Hypothalamus (tissue), 51 donors: ENCODE measurements around the gene HMGN3.

ENCODE experiments used
- DNase-seq, 51 donors: peaks; one replicate each; lab custom pipeline; 2025; lab: John Stamatoyannopoulos, UW

Gene HMGN3

GRCh38 chr6:79233611-79234149 lies 802 bp downstream of the HMGN3 start:
- DNase-seq = peak; percentile 52 to 91 (median 81)

DNA sequence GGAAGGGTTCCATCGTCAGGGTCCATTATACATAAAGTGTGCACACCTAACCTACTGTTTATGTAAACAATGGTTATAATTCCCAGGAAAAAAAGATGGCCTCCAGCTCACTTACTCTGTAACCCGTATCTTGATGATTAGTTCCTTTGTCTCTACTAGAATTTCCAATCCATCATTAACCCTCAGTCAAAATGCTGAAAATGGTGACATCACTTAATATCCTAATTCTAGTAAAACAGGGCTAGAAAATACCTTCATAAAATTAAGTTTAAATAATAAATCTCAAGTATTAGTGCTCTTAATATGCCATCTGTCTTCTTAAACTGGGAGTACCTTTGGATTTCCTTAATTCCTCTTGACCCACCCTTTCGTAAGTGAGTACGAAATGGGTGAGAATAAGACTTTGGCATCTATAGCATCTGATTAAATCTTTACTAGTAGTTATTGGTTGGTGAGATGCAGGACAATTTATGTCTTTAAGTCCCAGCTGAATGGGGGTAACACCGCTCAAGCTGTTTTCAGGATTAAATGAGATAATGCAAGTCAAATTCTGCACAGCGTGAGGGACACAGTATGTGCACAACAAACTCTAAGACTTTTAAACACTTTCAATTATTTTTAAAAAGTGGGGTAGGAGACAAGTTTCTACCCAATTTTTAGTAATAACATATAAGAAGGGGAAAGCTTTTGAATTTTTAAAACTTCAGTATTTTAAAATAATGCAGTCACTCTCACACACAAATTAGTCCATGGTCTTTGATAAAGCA lies 1.6 kb downstream of the HMGN3 start:
- DNase-seq = no peak

DNA sequence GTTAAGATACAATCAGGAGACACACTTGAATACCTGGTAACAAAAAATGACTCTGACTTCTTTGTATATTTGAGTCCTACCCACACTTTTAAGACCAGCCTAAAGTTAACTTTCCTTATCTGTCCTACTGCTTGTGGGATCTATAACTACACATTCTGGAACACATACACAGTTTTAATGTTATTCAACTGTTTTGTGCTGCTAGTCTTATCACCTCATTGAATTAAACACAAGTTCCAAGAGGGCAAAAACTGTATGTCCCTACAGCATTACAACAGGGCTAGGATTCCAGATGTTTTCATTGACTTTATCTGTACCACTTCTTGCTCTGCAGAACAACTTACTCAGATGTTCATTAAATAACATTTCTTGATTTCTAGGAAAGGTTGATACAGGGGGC lies 2.8 kb downstream of the HMGN3 start:
- DNase-seq = no peak

DNA sequence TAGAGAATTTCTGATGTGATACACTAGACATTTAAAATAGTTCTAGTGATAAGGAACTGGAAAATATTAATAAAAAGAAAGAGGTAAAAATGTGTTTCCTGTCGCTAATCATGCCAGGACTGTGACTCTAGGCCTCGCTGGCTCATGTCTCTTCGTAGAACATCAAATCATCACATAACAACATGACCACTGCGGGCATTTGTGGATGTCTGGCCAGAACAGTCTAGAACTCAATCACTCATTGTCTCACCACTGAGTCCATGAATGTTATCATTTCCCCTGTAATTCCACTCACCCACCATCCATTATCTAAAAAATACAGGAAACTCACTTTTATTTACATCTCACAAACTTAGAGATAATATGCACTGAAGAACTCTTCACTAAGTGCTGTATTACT lies 3.4 kb downstream of the HMGN3 start:
- no peak for DNase-seq

GRCh38 chr6:79230149-79230548 lies 4.3 kb downstream of the HMGN3 start:
- no peak for DNase-seq

DNA sequence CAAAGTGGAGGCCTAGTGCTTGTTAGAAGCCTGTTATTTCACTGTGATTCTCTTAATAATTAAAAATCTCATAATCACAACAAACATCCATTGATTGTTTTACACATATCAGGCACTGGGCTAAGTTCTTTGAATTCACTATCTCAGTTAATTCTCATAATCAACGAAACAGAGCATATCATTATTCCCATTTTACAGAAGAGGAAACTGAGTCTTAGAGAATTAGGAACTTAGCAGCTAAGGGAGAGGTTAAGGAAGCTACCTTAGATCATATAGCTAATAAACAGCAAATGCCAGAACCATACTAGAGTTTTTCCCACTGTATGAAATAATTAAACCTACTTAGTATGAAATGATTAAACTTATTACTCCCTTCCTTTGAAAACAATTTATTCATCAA lies 7.0 kb downstream of the HMGN3 start:
- no peak for DNase-seq

GRCh38 chr6:79226660-79227059 lies 7.8 kb downstream of the HMGN3 start:
- no peak for DNase-seq

GRCh38 chr6:79225717-79226599 lies 8.5 kb downstream of the HMGN3 start:
- no peak for DNase-seq

- DNase-seq = no peak
Measured at GRCh38 chr6:79223611-79224404, 10.7 kb downstream of the HMGN3 start.

DNA sequence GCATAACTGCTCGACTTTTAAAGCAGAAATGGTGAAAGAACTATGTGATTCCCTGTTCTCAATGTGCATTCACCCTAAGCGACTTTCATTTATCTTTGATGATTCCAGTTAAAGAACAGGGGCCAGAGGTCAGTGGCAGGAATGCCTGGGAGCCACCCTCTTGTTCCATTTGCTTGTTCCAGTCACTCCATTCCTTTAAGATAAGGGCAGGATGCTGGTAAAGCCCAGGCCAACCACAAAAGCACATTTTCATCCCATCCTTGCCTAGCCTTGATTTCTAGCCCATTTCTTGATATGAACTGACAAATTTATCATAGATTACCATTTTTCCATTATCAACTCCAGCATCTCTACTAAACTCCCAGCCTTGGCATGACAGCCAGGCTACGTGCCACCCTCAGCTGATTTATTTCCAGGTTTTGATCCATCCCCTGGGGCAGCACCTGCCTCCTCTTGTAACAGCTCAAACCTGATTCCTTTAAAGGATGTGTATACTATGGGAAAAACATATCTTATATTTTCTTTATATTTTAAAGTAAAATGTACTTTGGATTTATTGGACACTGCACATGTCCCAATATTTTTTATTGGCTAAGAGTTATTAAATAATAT lies 19.2 kb downstream of the HMGN3 start:
- DNase-seq = no peak

DNA sequence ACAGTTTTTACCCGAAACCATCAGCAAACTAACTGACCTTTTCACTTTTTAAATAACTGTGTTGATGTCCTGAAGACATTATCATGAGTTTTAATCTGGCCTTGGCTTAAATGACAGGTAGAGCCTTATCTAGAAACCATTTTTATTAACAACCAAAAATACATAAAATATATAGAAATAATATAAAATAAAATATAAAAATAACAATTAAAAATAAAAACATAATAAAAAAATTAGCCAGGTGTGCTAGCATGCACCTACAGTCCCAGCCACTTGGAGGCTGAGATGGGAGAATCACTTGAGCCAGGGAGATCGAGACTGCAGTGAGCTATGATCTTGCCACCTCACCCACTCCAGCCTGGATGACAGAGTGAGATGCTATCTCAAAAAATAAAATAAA lies 21.6 kb downstream of the HMGN3 start:
- no peak for DNase-seq

GRCh38 chr6:79208816-79209215 lies 25.7 kb downstream of the HMGN3 start:
- DNase-seq = no peak

DNA sequence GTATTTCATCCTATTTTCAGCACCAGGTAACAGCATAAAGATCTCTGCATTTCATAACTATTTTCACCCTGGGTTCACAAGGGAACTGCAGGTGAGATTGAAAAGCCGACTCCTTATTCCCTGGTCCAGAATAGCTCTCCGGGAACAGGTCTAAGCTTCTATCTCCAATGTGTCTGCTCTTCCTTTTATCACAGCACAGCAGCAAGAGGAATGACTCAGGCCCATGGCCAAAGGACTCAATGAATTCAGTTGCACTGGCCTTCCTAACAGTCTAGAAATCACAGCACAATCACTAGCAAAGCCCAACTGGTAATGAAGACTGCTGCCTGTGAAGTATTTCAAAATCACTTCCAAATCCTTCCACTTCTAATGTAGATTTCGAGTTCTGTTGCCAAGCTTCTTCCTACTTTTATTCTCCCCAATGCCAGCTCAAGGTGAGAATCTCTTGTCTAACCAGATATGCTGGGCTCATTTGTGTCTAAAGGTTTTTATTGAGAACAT lies 30.7 kb downstream of the HMGN3 start:
- DNase-seq = no peak

- no peak for DNase-seq
Measured at GRCh38 chr6:79202556-79202955, 31.9 kb downstream of the HMGN3 start.

GRCh38 chr6:79201983-79202382 lies 32.5 kb downstream of the HMGN3 start:
- DNase-seq = no peak

- DNase-seq = no peak
Measured at GRCh38 chr6:79201143-79201542, 33.3 kb downstream of the HMGN3 start.

DNA sequence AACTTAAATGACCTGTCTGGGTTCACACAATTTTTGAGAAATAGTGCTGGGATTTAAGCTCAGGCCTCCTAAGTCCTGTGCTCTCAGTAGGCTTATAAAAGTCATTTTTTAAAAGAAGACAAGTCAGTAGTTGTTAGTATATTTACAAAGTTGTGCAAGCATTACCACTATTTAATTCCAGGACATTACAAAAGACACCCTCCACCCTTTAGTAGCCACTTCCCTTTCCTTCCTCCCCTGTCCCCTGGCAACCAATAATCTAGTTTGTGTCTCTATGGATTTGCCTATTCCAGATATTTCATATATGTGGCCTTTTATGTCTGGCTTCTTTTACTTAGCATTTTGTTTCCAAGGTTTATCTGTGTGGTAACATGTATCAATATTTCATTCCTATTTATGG lies 37.6 kb downstream of the HMGN3 start:
- DNase-seq = no peak

DNA sequence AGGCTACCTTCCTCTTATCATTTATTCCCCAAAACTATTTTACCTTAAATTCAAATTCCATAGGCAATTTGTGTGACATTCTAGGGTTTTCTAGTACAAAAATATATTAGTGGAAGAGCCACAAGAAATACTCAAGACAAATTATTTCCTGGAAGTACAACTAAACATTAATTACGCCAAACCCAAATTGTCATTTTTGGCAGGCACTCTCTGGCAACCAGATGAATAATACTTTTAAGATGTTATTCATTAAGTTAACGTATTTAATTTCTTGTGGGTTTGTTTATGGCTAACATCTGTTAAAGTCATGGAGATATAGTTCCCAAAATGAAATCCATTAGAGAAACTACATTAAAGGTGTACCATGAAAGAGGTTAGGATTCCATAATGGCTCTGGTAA lies 40.5 kb downstream of the HMGN3 start:
- DNase-seq = no peak

- no peak for DNase-seq
Measured at GRCh38 chr6:79189760-79190350, 44.6 kb downstream of the HMGN3 start.
